Fibroblast of lung (primary cell): ENCODE data around the gene ADCY5.

Source experiments
- CTCF ChIP-seq, 2 donors: IDR thresholded peaks in 1 of 2; conservative IDR thresholded peaks in 1 of 2; 1 replicate in 1 of 2; 2 replicates in 1 of 2; pipeline ENCODE4 v1.5.1; 2011 to 2012; ENCODE audit warnings: low read length in 2 of 2, control low read depth in 1 of 2, inconsistent platforms in 1 of 2, low read depth in 1 of 2, mild to moderate bottlenecking in 1 of 2
- EZH2 ChIP-seq: IDR thresholded peaks from 2 replicates; pipeline ENCODE4 v1.5.1; 2012; ENCODE audit warnings: low read length, control low read depth, mild to moderate bottlenecking; ENCODE audit errors: missing control alignments

- TF ChIP-seq EZH2 (no peak), CTCF (conservative IDR thresholded peaks at IDR 0.05 in 1 of 2, IDR thresholded peaks at IDR 0.05 in 1 of 2; ENCODE audit: low read depth in 1 of 2, low read length in 2 of 2) (no peak)
These were observed 136.3 kb downstream of the ADCY5 start for GRCh38 chr3:123312331-123313265.
